Measurements from ENCODE around the gene TREM1. TPM values are rescaled to one million over a fixed set of nuclear protein-coding genes. Genes with fewer than 3 reads are reported as not detected.

The TREM1 gene
- total RNA-seq, 1 experiment from 2014 or later: not detected

GRCh38 chr6:41255638-41256246 lies 30.7 kb downstream of the TREM1 start:
- no peak overlapping the region for H3K27ac Mint-ChIP-seq (ENCODE audit: unreplicated experiment)
- H3K36me3 ChIP-seq (ENCODE audit: control insufficient read depth, insufficient read depth, low read length): no peaks in the 10 kb centered on the region
- no peaks in the 10 kb centered on the region for H3K4me1 Mint-ChIP-seq (ENCODE audit: low read depth, unreplicated experiment)
- CTCF ChIA-PET: no interaction called here
- H3K27me3 Mint-ChIP-seq (ENCODE audit: insufficient read depth, unreplicated experiment): peaks cover 6% of the 10 kb centered on the region
- POLR2A ChIA-PET: no interaction called here
- DNase-seq: no peak
- no peaks in the 10 kb centered on the region for H3K9me3 Mint-ChIP-seq (ENCODE audit: unreplicated experiment)
- H3K4me3 Mint-ChIP-seq (ENCODE audit: unreplicated experiment): no peak overlapping the region
- no peaks in the 10 kb centered on the region for H3K4me1 ChIP-seq
- TF ChIP-seq CTCF (IDR thresholded peaks at IDR 0.05; ENCODE audit: insufficient read depth in 1 of 2, low read depth in 1 of 2, low read length in 1 of 2, severe bottlenecking in 1 of 2, unreplicated experiment in 1 of 2): no peak
- H3K4me3 ChIP-seq (ENCODE audit: low read depth, low read length): no peak overlapping the region
- H3K27me3 ChIP-seq (replicated peaks; ENCODE audit: control insufficient read depth, insufficient read depth, low read length): peaks cover 1% of the 10 kb centered on the region; the same call in 1 of the 2 replicates
- H3K36me3 Mint-ChIP-seq (ENCODE audit: insufficient read depth, unreplicated experiment): no peaks in the 10 kb centered on the region
- no TSS peak for BruUV-seq (replicated peaks)
- intact Hi-C loops (cut with micrococcal nuclease; ENCODE audit: unreplicated experiment): no loop called here
- H3K9me3 ChIP-seq: 0 out of 2 replicates have a peak, but pooled peaks cover 3% of the 10 kb centered on the region

- intact Hi-C loops (cut with micrococcal nuclease; ENCODE audit: unreplicated experiment): no loop called here
- Mint-ChIP-seq H3K27me3 (ENCODE audit: insufficient read depth, unreplicated experiment) (peaks cover 6% of the 10 kb centered on the region), H3K9me3 (ENCODE audit: unreplicated experiment) (no peaks in the 10 kb centered on the region), H3K27ac (ENCODE audit: unreplicated experiment) (no peak overlapping the region), H3K4me1 (ENCODE audit: low read depth, unreplicated experiment) (no peaks in the 10 kb centered on the region), H3K36me3 (ENCODE audit: insufficient read depth, unreplicated experiment) (no peaks in the 10 kb centered on the region), H3K4me3 (ENCODE audit: unreplicated experiment) (no peak overlapping the region)
- ChIA-PET POLR2A (no interaction called here), CTCF (no interaction called here)
- TF ChIP-seq CTCF (IDR thresholded peaks at IDR 0.05; ENCODE audit: insufficient read depth in 1 of 2, low read depth in 1 of 2, low read length in 1 of 2, severe bottlenecking in 1 of 2, unreplicated experiment in 1 of 2): no peak
- H3K4me1 ChIP-seq: no peaks in the 10 kb centered on the region
- BruUV-seq (replicated peaks): no TSS peak
- peaks cover 1% of the 10 kb centered on the region; the same call in 1 of the 2 replicates for H3K27me3 ChIP-seq (replicated peaks; ENCODE audit: control insufficient read depth, insufficient read depth, low read length)
- H3K36me3 ChIP-seq (ENCODE audit: control insufficient read depth, insufficient read depth, low read length): no peaks in the 10 kb centered on the region
- H3K4me3 ChIP-seq (ENCODE audit: low read depth, low read length): no peak overlapping the region
- no peak for DNase-seq
- H3K9me3 ChIP-seq: 0 out of 2 replicates have a peak, but pooled peaks cover 3% of the 10 kb centered on the region
Measured at GRCh38 chr6:41255110-41255509, 31.4 kb downstream of the TREM1 start.

- no peaks in the 10 kb centered on the region for H3K4me1 ChIP-seq
- H3K9me3 Mint-ChIP-seq (ENCODE audit: unreplicated experiment): no peaks in the 10 kb centered on the region
- no peak overlapping the region for H3K27ac Mint-ChIP-seq (ENCODE audit: unreplicated experiment)
- ChIA-PET POLR2A (no interaction called here), CTCF (no interaction called here)
- no peak for TF ChIP-seq CTCF (IDR thresholded peaks at IDR 0.05; ENCODE audit: insufficient read depth in 1 of 2, low read depth in 1 of 2, low read length in 1 of 2, severe bottlenecking in 1 of 2, unreplicated experiment in 1 of 2)
- H3K9me3 ChIP-seq: no peaks in the 10 kb centered on the region
- intact Hi-C loops (cut with micrococcal nuclease; ENCODE audit: unreplicated experiment): no loop called here
- no peaks in the 10 kb centered on the region for H3K36me3 Mint-ChIP-seq (ENCODE audit: insufficient read depth, unreplicated experiment)
- DNase-seq: no peak
- H3K4me3 ChIP-seq (ENCODE audit: low read depth, low read length): no peak overlapping the region
- H3K27me3 Mint-ChIP-seq (ENCODE audit: insufficient read depth, unreplicated experiment): peaks cover 6% of the 10 kb centered on the region
- no peaks in the 10 kb centered on the region for H3K27me3 ChIP-seq (replicated peaks; ENCODE audit: control insufficient read depth, insufficient read depth, low read length)
- no peaks in the 10 kb centered on the region for H3K4me1 Mint-ChIP-seq (ENCODE audit: low read depth, unreplicated experiment)
- no peaks in the 10 kb centered on the region for H3K36me3 ChIP-seq (ENCODE audit: control insufficient read depth, insufficient read depth, low read length)
- no TSS peak for BruUV-seq (replicated peaks)
- H3K4me3 Mint-ChIP-seq (ENCODE audit: unreplicated experiment): no peak overlapping the region
Measured at GRCh38 chr6:41252401-41253169, 33.9 kb downstream of the TREM1 start.

All from Caco-2 (cell line).